ENCODE results near the gene TMEM184C.

DNA sequence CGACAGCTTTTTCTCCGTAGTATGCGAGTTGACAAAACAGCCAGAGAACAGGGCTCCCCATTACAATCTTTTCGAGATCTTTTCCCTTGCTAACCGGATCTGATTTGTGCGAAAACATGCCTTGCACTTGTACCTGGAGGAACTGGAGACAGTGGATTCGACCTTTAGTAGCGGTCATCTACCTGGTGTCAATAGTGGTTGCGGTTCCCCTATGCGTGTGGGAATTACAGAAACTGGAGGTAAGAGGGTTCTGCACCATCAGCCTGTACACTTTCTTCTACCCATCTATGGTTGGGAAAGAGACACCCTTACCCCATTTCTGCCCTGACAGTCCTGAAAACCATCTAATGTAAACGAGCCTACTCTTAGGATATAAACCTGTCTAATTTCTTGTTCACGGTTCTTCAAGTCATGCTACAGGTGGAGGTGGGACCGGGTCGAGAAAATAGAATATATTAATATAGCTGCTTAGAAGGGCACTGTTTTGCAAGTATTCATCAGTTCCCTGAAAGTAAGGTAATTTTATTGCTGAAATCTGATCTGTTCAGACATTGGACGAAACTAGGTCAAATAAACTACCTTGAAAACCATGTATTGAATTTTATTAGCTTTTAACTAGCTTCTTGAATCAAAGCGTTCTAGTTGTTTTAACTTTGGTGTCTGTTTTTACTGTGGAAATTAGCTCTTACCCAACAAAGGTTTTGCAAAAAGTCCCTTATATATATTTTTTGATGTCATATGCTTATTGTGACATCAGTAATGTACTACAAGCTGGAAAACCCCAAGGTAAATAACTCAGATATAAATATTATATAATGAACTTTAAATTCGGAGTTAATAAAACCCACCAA is 869 bp downstream of the TMEM184C start:
- TF ChIP-seq EZH2 (IDR thresholded peaks at IDR 0.05; ENCODE audit: low read depth, unreplicated experiment), result no peak
- TF ChIP-seq, protein P1, sequence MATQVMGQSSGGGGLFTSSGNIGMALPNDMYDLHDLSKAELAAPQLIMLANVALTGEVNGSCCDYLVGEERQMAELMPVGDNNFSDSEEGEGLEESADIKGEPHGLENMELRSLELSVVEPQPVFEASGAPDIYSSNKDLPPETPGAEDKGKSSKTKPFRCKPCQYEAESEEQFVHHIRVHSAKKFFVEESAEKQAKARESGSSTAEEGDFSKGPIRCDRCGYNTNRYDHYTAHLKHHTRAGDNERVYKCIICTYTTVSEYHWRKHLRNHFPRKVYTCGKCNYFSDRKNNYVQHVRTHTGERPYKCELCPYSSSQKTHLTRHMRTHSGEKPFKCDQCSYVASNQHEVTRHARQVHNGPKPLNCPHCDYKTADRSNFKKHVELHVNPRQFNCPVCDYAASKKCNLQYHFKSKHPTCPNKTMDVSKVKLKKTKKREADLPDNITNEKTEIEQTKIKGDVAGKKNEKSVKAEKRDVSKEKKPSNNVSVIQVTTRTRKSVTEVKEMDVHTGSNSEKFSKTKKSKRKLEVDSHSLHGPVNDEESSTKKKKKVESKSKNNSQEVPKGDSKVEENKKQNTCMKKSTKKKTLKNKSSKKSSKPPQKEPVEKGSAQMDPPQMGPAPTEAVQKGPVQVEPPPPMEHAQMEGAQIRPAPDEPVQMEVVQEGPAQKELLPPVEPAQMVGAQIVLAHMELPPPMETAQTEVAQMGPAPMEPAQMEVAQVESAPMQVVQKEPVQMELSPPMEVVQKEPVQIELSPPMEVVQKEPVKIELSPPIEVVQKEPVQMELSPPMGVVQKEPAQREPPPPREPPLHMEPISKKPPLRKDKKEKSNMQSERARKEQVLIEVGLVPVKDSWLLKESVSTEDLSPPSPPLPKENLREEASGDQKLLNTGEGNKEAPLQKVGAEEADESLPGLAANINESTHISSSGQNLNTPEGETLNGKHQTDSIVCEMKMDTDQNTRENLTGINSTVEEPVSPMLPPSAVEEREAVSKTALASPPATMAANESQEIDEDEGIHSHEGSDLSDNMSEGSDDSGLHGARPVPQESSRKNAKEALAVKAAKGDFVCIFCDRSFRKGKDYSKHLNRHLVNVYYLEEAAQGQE (IDR thresholded peaks at IDR 0.05; ENCODE audit: unreplicated experiment), result no peak
- TF ChIP-seq, protein P2, sequence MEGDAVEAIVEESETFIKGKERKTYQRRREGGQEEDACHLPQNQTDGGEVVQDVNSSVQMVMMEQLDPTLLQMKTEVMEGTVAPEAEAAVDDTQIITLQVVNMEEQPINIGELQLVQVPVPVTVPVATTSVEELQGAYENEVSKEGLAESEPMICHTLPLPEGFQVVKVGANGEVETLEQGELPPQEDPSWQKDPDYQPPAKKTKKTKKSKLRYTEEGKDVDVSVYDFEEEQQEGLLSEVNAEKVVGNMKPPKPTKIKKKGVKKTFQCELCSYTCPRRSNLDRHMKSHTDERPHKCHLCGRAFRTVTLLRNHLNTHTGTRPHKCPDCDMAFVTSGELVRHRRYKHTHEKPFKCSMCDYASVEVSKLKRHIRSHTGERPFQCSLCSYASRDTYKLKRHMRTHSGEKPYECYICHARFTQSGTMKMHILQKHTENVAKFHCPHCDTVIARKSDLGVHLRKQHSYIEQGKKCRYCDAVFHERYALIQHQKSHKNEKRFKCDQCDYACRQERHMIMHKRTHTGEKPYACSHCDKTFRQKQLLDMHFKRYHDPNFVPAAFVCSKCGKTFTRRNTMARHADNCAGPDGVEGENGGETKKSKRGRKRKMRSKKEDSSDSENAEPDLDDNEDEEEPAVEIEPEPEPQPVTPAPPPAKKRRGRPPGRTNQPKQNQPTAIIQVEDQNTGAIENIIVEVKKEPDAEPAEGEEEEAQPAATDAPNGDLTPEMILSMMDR (conservative IDR thresholded peaks at IDR 0.05; ENCODE audit: low read depth in 2 of 2), result no peak
- TF ChIP-seq POLR2AphosphoS5 (IDR thresholded peaks at IDR 0.05; ENCODE audit: low read depth), result no peak
